ENCODE measurements around the gene ABLIM2.
A peak's percentile ranks its signal among the peaks of the same experiment; 100 is the strongest.

The ABLIM2 gene

GRCh38 chr4:8101213-8102075 lies 57.2 kb downstream of the ABLIM2 start:
- DNase-seq, result no peak

GRCh38 chr4:8099981-8100464 lies 58.6 kb downstream of the ABLIM2 start:
- DNase-seq, result no peak

- no peak for DNase-seq
These were observed 60.1 kb downstream of the ABLIM2 start for GRCh38 chr4:8098506-8098905.

GRCh38 chr4:8097721-8098345 lies 60.8 kb downstream of the ABLIM2 start:
- no peak for DNase-seq

- DNase-seq, result no peak
These were observed 61.5 kb downstream of the ABLIM2 start for GRCh38 chr4:8097141-8097541.

GRCh38 chr4:8096690-8097061 lies 61.9 kb downstream of the ABLIM2 start:
- no peak for DNase-seq

- no peak for DNase-seq
These were observed 62.5 kb downstream of the ABLIM2 start for GRCh38 chr4:8095956-8096689.

GRCh38 chr4:8093587-8094274 lies 64.9 kb downstream of the ABLIM2 start:
- DNase-seq, result no peak

- no peak for DNase-seq
These were observed 66.3 kb downstream of the ABLIM2 start for GRCh38 chr4:8092282-8092681.

GRCh38 chr4:8090744-8091301 lies 67.8 kb downstream of the ABLIM2 start:
- DNase-seq, result peak in 1 of 2 experiments; percentile 20

GRCh38 chr4:8090312-8090711 lies 68.3 kb downstream of the ABLIM2 start:
- no peak for DNase-seq

GRCh38 chr4:8089862-8090261 lies 68.8 kb downstream of the ABLIM2 start:
- no peak for DNase-seq

- DNase-seq, result no peak
These were observed 69.6 kb downstream of the ABLIM2 start for GRCh38 chr4:8088966-8089491.

GRCh38 chr4:8087921-8088495 lies 70.6 kb downstream of the ABLIM2 start:
- no peak for DNase-seq

- DNase-seq, result no peak
These were observed 71.7 kb downstream of the ABLIM2 start for GRCh38 chr4:8086783-8087445.

GRCh38 chr4:8085491-8086117 lies 73.0 kb downstream of the ABLIM2 start:
- DNase-seq, result peak in 1 of 2 experiments; percentile 23

GRCh38 chr4:8084712-8085490 lies 73.7 kb downstream of the ABLIM2 start:
- DNase-seq, result no peak

GRCh38 chr4:8084031-8084660 lies 74.5 kb downstream of the ABLIM2 start:
- DNase-seq, result no peak

GRCh38 chr4:8083086-8083825 lies 75.4 kb downstream of the ABLIM2 start:
- DNase-seq, result no peak
